Measurements from ENCODE around the gene MTA3.

DNA sequence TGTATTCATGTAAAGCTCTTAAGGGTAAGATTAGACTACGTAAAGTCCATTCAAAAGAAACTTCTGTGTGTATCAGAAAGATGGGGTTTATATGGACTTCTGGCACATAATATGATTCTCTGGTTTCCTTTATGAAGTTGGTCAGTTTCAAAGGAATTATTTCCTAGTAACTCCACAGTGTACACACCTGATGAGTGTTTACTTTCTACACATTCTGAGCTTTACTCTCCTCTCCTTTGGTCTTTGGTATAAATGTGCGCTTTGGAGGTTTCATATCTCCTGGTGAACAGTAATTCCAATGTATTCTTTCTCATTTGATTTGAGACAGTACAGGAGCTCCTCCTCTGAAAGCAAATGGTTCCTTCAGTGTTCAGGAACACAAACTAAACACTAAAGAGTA is 107.4 kb downstream of the MTA3 start:
- TF ChIP-seq ZC3H11A (IDR thresholded peaks at IDR 0.05; ENCODE audit: low read depth, low read length) (no peak), ZNF121 (CRISPR knock-in tag; conservative IDR thresholded peaks at IDR 0.05) (no peak), CREM (IDR thresholded peaks at IDR 0.05; ENCODE audit: low read depth) (no peak), ZNF785 (CRISPR knock-in tag; IDR thresholded peaks at IDR 0.05) (no peak)

Measured in K562 (cell line).